Activated CD4-positive, alpha-beta T cell treated with anti-CD3 and anti-CD28 coated beads, Interleukin-2, Interleukin-6, amounts not matched to agents 100 ng/mL and 50 ng/mL, durations not matched to agents 16 hours and 8 hours (primary cell): Measurements from ENCODE around the gene SMARCD2.
"Not testable (repeated sequence)": the region's sequence is repeated elsewhere in the genome, so short reads cannot be mapped to it uniquely, and the experiment has no call there.

Experiments
- DNase-seq: peaks from one replicate; pipeline ENCODE4 v3.0.0-alpha.2; 2020

The SMARCD2 gene

DNA sequence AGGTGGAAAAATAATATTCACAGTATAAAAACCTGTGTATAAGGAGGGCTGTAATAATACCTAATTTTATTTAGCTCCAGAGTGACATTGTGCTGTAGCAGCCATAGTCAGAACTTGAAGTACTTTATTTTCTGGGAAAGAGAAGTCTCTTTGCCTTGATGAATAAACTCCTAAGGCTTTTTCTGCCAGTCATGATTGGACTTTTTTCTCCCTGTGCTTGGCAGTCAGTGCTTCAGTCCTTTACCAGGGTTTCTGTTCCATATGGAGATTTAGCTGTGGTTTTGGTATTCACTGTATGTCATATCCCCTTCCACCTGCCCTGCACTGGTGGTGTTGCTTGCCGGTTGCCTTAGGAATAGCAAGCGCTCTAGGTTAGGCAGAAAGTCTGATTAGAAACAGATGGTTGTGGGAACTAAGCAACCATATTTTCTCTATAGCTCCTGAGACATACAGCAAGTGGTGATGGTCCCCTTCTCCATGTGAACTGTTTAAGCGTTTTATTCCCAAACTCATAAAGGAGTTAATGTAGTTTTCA, 43.8 kb downstream of the SMARCD2 start:
- no peak for DNase-seq

GRCh38 chr17:63796375-63796774, 46.1 kb downstream of the SMARCD2 start:
- DNase-seq: not testable (repeated sequence)

- DNase-seq: no peak
Measured at GRCh38 chr17:63792055-63792729, 50.3 kb downstream of the SMARCD2 start.

DNA sequence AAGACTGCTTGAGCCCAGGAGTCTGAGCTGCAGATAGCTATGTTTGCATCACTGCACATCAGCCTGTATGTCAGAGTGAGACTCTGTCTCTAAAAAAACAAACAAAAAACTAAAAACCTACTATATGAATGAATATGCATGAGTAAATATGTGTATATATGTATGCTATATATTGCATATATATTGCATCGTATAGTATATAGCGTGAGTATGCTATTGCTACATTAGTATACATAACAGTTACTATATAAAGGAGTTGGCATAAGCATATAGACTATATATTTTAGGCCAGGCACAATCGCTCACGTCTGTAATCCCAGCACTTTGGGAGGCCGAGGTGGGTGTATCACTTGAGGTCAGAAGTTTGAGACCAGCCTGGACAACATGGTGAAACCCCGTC, 52.4 kb downstream of the SMARCD2 start:
- DNase-seq: no peak

- DNase-seq: no peak
Measured at GRCh38 chr17:63786971-63787711, 55.3 kb downstream of the SMARCD2 start.

DNA sequence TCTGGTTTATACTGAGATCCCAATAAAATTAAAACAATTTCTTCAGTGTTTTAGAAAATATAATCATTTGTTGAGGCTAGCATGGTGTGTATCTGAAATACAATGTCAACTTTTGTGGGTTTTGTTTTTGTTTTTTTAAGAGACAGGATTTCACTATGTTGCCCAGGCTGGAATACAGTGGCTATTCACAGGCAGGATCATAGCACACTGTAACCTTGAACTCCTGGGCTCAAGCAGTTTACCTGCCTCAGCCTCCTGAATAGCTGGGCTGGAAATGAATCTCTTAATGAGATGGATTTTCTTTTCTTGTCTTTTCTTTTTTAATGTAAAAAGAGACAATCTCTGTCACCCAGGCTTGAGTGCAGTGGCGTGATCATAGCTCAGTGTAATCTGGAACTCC, 56.4 kb downstream of the SMARCD2 start:
- no peak for DNase-seq

- no peak for DNase-seq
Measured at GRCh38 chr17:63785556-63785955, 56.9 kb downstream of the SMARCD2 start.

DNA sequence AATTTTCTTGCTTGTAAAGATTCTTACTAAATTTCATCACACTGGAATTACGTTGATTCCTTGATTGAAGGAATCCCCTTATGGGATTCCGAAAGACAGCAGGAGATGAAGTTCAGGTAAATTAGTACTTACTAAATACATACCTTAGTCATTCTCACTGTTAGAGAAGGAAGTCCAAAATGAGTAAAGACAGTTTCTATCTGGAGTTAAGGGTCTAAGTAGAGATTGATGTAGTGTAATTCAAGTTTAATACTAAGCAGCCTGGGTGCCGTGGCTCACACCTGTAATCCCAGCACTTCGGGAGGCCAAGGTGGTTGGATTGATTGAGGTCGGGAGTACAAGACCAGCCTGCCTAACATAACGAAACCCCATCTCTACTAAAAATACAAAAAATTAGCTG, 59.0 kb downstream of the SMARCD2 start:
- DNase-seq: peak; percentile 22
